H9 (cell line): ENCODE results near the gene NCOA6. TPM values are rescaled to one million over a fixed set of nuclear protein-coding genes. Genes with fewer than 3 reads are reported as not detected.

Experiments
- DNase-seq: peaks from one replicate; pipeline ENCODE4 v3.0.0-alpha.2; 2017
- H2AFZ ChIP-seq: one replicate; pipeline ENCODE4 v1.6.1; 2013; ENCODE audit warnings: mild to moderate bottlenecking, low read length, control low read depth, moderate library complexity
- H2AK5ac ChIP-seq: 2 replicates; pipeline ENCODE4 v1.6.1; 2013; ENCODE audit warnings: low read length, control low read depth, mixed read lengths; ENCODE audit not compliant: insufficient read length
- H2BK120ac ChIP-seq: one replicate; pipeline ENCODE4 v1.6.1; 2013; ENCODE audit warnings: low read depth, mild to moderate bottlenecking, low read length, control low read depth, inconsistent platforms; ENCODE audit not compliant: poor library complexity, severe bottlenecking
- H2BK12ac ChIP-seq: 2 replicates; pipeline ENCODE4 v1.6.1; 2013; ENCODE audit warnings: low read length, control low read depth, mixed read lengths, low read depth; ENCODE audit not compliant: insufficient read length
- H2BK15ac ChIP-seq: 2 replicates; pipeline ENCODE4 v1.6.1; 2013; ENCODE audit warnings: low read depth, low read length, control low read depth
- H2BK20ac ChIP-seq: one replicate; pipeline ENCODE4 v1.6.1; 2013; ENCODE audit warnings: low read depth, mild to moderate bottlenecking, low read length, control low read depth, inconsistent platforms; ENCODE audit not compliant: poor library complexity, severe bottlenecking
- H2BK5ac ChIP-seq: 2 replicates; pipeline ENCODE4 v1.6.1; 2013; ENCODE audit warnings: low read length, control low read depth, mixed read lengths; ENCODE audit not compliant: insufficient read length
- H3K14ac ChIP-seq: 2 replicates; pipeline ENCODE4 v1.6.1; 2013; ENCODE audit warnings: low read length, control low read depth; ENCODE audit not compliant: insufficient read depth
- H3K18ac ChIP-seq: 2 replicates; pipeline ENCODE4 v1.6.1; 2013; ENCODE audit warnings: low read depth, mild to moderate bottlenecking, mixed read lengths, low read length, control low read depth; ENCODE audit not compliant: insufficient read length
- H3K23ac ChIP-seq: 2 replicates; pipeline ENCODE4 v1.6.1; 2013; ENCODE audit warnings: low read length, control low read depth, mixed read lengths, low read depth; ENCODE audit not compliant: insufficient read length
- H3K23me2 ChIP-seq: 2 replicates; pipeline ENCODE4 v1.6.1; 2013; ENCODE audit warnings: low read depth, mild to moderate bottlenecking, mixed read lengths, low read length, control low read depth; ENCODE audit not compliant: insufficient read length, poor library complexity, severe bottlenecking
- H3K27ac ChIP-seq: 2 replicates; pipeline ENCODE4 v1.5.1; 2013; ENCODE audit warnings: low read length, control low read depth, mixed read lengths, low read depth; ENCODE audit not compliant: insufficient read length
- H3K27me3 ChIP-seq: 2 replicates; pipeline ENCODE4 v1.6.1; 2013; ENCODE audit warnings: low read length, control low read depth, inconsistent platforms; ENCODE audit not compliant: insufficient read depth
- H3K4ac ChIP-seq: 2 replicates; pipeline ENCODE4 v1.6.1; 2013; ENCODE audit warnings: low read depth, mild to moderate bottlenecking, control low read depth, inconsistent platforms, low read length, moderate library complexity
- H3K4me1 ChIP-seq: 2 replicates; pipeline ENCODE4 v1.6.1; 2013; ENCODE audit warnings: low read length, control low read depth, inconsistent platforms; ENCODE audit not compliant: insufficient read depth
- H3K4me2 ChIP-seq: 2 replicates; pipeline ENCODE4 v1.6.1; 2013; ENCODE audit warnings: low read length, control low read depth, mixed read lengths; ENCODE audit not compliant: insufficient read length, insufficient read depth
- H3K56ac ChIP-seq: 2 replicates; pipeline ENCODE4 v1.6.1; 2013; ENCODE audit warnings: low read depth, mild to moderate bottlenecking, mixed read lengths, low read length, control low read depth; ENCODE audit not compliant: insufficient read length
- H3K79me1 ChIP-seq: 2 replicates; pipeline ENCODE4 v1.6.1; 2013; ENCODE audit warnings: low read depth, mild to moderate bottlenecking, moderate library complexity, low read length, control low read depth, inconsistent platforms; ENCODE audit not compliant: insufficient read depth, poor library complexity, severe bottlenecking
- H3K79me2 ChIP-seq: 2 replicates; pipeline ENCODE4 v1.6.1; 2013; ENCODE audit warnings: low read length, control low read depth, inconsistent platforms; ENCODE audit not compliant: insufficient read depth
- H3K9ac ChIP-seq: 2 replicates; pipeline ENCODE4 v1.6.1; 2013; ENCODE audit warnings: low read length, control low read depth, mixed read lengths; ENCODE audit not compliant: insufficient read length; ENCODE audit errors: extremely low read depth
- H3K9me3 ChIP-seq: one replicate; pipeline ENCODE4 v1.6.1; 2013; ENCODE audit warnings: low read depth, low read length, inconsistent platforms; ENCODE audit not compliant: control insufficient read depth
- H3T11ph ChIP-seq: one replicate; pipeline ENCODE4 v1.6.1; 2013; ENCODE audit warnings: mild to moderate bottlenecking, low read length, control low read depth, inconsistent platforms
- H4K20me1 ChIP-seq: one replicate; pipeline ENCODE4 v1.6.1; 2013; ENCODE audit not compliant: control insufficient read depth, insufficient read length, insufficient read depth
- H4K5ac ChIP-seq: 2 replicates; pipeline ENCODE4 v1.6.1; 2013; ENCODE audit warnings: low read depth, mild to moderate bottlenecking, mixed read lengths, low read length, control low read depth; ENCODE audit not compliant: insufficient read length
- H4K8ac ChIP-seq: replicated peaks from 2 replicates; pipeline ENCODE4 v1.6.1; 2013; ENCODE audit warnings: low read length, control low read depth, mixed read lengths, low read depth; ENCODE audit not compliant: insufficient read length
- H4K91ac ChIP-seq: 2 replicates; pipeline ENCODE4 v1.6.1; 2013; ENCODE audit warnings: low read depth, mild to moderate bottlenecking, moderate library complexity, mixed read lengths, low read length, control low read depth; ENCODE audit not compliant: insufficient read length
- H3K27ac Mint-ChIP-seq, 3 experiments: 2 replicates in 2 of 3; 3 replicates in 1 of 3; pipeline ENCODE4 v1.8.0; 2020 to 2021; ENCODE audit warnings: mixed read lengths in 3 of 3, mild to moderate bottlenecking in 1 of 3, moderate library complexity in 1 of 3
- H3K27me3 Mint-ChIP-seq: 2 replicates; pipeline ENCODE4 v1.8.0; 2021; ENCODE audit warnings: low read depth, mild to moderate bottlenecking, moderate library complexity, mixed read lengths
- H3K36me3 Mint-ChIP-seq, 3 experiments: 2 replicates in 2 of 3; 3 replicates in 1 of 3; pipeline ENCODE4 v1.8.0; 2020 to 2021; ENCODE audit warnings: low read depth in 3 of 3, mixed read lengths in 3 of 3; ENCODE audit not compliant: insufficient read depth in 1 of 3
- H3K4me1 Mint-ChIP-seq, 2 experiments: 2 replicates each; pipeline ENCODE4 v1.8.0; 2020; ENCODE audit warnings: mixed read lengths in 2 of 2
- H3K4me3 Mint-ChIP-seq, 2 experiments: 2 replicates in 1 of 2; 3 replicates in 1 of 2; pipeline ENCODE4 v1.8.0; 2020 to 2021; ENCODE audit warnings: mild to moderate bottlenecking in 2 of 2, mixed read lengths in 2 of 2, moderate library complexity in 1 of 2
- H3K9me3 Mint-ChIP-seq, 2 experiments: 2 replicates in 1 of 2; 3 replicates in 1 of 2; pipeline ENCODE4 v1.8.0; 2020; ENCODE audit warnings: mild to moderate bottlenecking in 2 of 2, mixed read lengths in 2 of 2, moderate library complexity in 1 of 2
- WGBS: extraction: QIAGEN DNeasy Blood & Tissue Kit; methylation state at CpG from one replicate; pipeline ENCODE4 v1.1.7; 2013; ENCODE audit warnings: missing lambda C conversion rate, low lambda C conversion rate, mixed read lengths; ENCODE audit not compliant: insufficient read length; ENCODE audit errors: extremely low coverage; 5-methylcytosine and 5-hydroxymethylcytosine counted together
- total RNA-seq: library from RNA; stranded (reverse); gene quantifications from 2 replicates; pipeline ENCODE4 v1.2.1, GENCODE V29; 2021
- TF ChIP-seq, protein P1 (sequence below): fragments of 200-600 bp; sonication (generic); conservative IDR thresholded peaks from 3 replicates; pipeline ENCODE4 v1.8.0; 2021; ENCODE audit warnings: antibody characterized with exemption, mild to moderate bottlenecking

NCOA6 gene
- total RNA-seq, 1 experiment from 2014 or later = 23.9 TPM

GRCh38 chr20:34751453-34751852, 74.0 kb downstream of the NCOA6 start:
- WGBS = no CpG with 5 or more reads among the region's 3 CpGs
- no peak overlapping the region for H2AK5ac ChIP-seq
- no peak overlapping the region for H2BK15ac ChIP-seq
- H3K9ac ChIP-seq = no peak overlapping the region
- no peak overlapping the region for H3K23ac ChIP-seq
- peaks cover 0 to 15% of the 10 kb centered on the region in 2 experiments; a peak in 3 of 4 replicates for H3K4me1 Mint-ChIP-seq
- no peak overlapping the region for H3K4ac ChIP-seq
- no peak overlapping the region for H3K27ac ChIP-seq
- no peak overlapping the region for H4K5ac ChIP-seq
- no peaks in the 10 kb centered on the region for H3K9me3 Mint-ChIP-seq
- no peak overlapping the region for H3K4me3 Mint-ChIP-seq
- no peaks in the 10 kb centered on the region for H3K4me1 ChIP-seq
- H3K23me2 ChIP-seq = no peaks in the 10 kb centered on the region
- no peak overlapping the region for H3K56ac ChIP-seq
- H2BK5ac ChIP-seq = no peak overlapping the region
- H2BK12ac ChIP-seq = no peak overlapping the region
- no peak overlapping the region for H3K4me2 ChIP-seq
- no peaks in the 10 kb centered on the region for H4K20me1 ChIP-seq
- H3K36me3 Mint-ChIP-seq = peaks cover 0 to 40% (median 19%) of the 10 kb centered on the region in 3 experiments; a peak in 4 of 7 replicates
- H3K14ac ChIP-seq = no peak overlapping the region
- H3K27me3 ChIP-seq = no peaks in the 10 kb centered on the region
- no peak overlapping the region for H2BK120ac ChIP-seq
- no peaks in the 10 kb centered on the region for H3K27me3 Mint-ChIP-seq
- no peak overlapping the region for H2BK20ac ChIP-seq
- no peaks in the 10 kb centered on the region for H3K9me3 ChIP-seq
- no peak overlapping the region for H3T11ph ChIP-seq
- no peaks in the 10 kb centered on the region for H3K79me1 ChIP-seq
- no peak overlapping the region for H2AFZ ChIP-seq
- H3K27ac Mint-ChIP-seq = 0 out of 7 replicates have a peak overlapping the region, but pooled peaks of 2 of the 3 experiments have one; percentile 7 to 14
- no peak overlapping the region for H4K8ac ChIP-seq
- no peak for DNase-seq
- no peaks in the 10 kb centered on the region for H3K79me2 ChIP-seq
- no peak overlapping the region for H3K18ac ChIP-seq
- H4K91ac ChIP-seq = no peak overlapping the region
- TF ChIP-seq, protein P1, sequence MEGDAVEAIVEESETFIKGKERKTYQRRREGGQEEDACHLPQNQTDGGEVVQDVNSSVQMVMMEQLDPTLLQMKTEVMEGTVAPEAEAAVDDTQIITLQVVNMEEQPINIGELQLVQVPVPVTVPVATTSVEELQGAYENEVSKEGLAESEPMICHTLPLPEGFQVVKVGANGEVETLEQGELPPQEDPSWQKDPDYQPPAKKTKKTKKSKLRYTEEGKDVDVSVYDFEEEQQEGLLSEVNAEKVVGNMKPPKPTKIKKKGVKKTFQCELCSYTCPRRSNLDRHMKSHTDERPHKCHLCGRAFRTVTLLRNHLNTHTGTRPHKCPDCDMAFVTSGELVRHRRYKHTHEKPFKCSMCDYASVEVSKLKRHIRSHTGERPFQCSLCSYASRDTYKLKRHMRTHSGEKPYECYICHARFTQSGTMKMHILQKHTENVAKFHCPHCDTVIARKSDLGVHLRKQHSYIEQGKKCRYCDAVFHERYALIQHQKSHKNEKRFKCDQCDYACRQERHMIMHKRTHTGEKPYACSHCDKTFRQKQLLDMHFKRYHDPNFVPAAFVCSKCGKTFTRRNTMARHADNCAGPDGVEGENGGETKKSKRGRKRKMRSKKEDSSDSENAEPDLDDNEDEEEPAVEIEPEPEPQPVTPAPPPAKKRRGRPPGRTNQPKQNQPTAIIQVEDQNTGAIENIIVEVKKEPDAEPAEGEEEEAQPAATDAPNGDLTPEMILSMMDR = no peak
